ENCODE data around the gene NFE2L1.
A peak's percentile ranks its signal among the peaks of the same experiment; 100 is the strongest.
"Not testable (repeated sequence)": the region's sequence is repeated elsewhere in the genome, so short reads cannot be mapped to it uniquely, and the experiment has no call there.

NFE2L1 gene

GRCh38 chr17:48074322-48075081, 26.3 kb downstream of the NFE2L1 start:
- H3K4me1 ChIP-seq (ENCODE audit: insufficient read depth, low read length), result no peaks in the 10 kb centered on the region
- peaks cover 38% of the 10 kb centered on the region for H3K36me3 ChIP-seq (ENCODE audit: insufficient read depth, low read length)
- no peak overlapping the region for H3K27ac ChIP-seq (ENCODE audit: low read depth, low read length)

GRCh38 chr17:48077152-48077551, 29.0 kb downstream of the NFE2L1 start:
- not testable (repeated sequence) for H3K4me3 ChIP-seq (ENCODE audit: low read depth in 1 of 2, low read length in 2 of 2); H3K4me1 ChIP-seq (ENCODE audit: insufficient read depth, low read length); H3K27me3 ChIP-seq (ENCODE audit: control insufficient read depth in 1 of 2, insufficient read depth in 2 of 2, low read length in 2 of 2); H3K9me3 ChIP-seq (ENCODE audit: low read length); H3K27ac ChIP-seq (ENCODE audit: low read depth, low read length); H3K9ac ChIP-seq (ENCODE audit: low read length)
- peaks cover 21% of the 10 kb centered on the region for H3K36me3 ChIP-seq (ENCODE audit: insufficient read depth, low read length)

More at GRCh38 chr17:48074322-48075081, 26.3 kb downstream of the NFE2L1 start:
- no peak overlapping the region for H3K4me3 ChIP-seq (ENCODE audit: low read depth in 1 of 2, low read length in 2 of 2)
- no peaks in the 10 kb centered on the region for H3K27me3 ChIP-seq (ENCODE audit: control insufficient read depth in 1 of 2, insufficient read depth in 2 of 2, low read length in 2 of 2)
- H3K9ac ChIP-seq (ENCODE audit: low read length), result no peak overlapping the region
- no peaks in the 10 kb centered on the region for H3K9me3 ChIP-seq (ENCODE audit: low read length)

GRCh38 chr17:48081858-48082257, 33.7 kb downstream of the NFE2L1 start:
- no peak overlapping the region for H3K27ac ChIP-seq (ENCODE audit: low read depth, low read length)
- H3K4me3 ChIP-seq (ENCODE audit: low read depth in 1 of 2, low read length in 2 of 2), result no peak overlapping the region
- peaks cover 15% of the 10 kb centered on the region for H3K4me1 ChIP-seq (ENCODE audit: insufficient read depth, low read length)
- no peaks in the 10 kb centered on the region for H3K36me3 ChIP-seq (ENCODE audit: insufficient read depth, low read length)
- no peak overlapping the region for H3K9ac ChIP-seq (ENCODE audit: low read length)
- H3K27me3 ChIP-seq (ENCODE audit: control insufficient read depth in 1 of 2, insufficient read depth in 2 of 2, low read length in 2 of 2), result no peaks in the 10 kb centered on the region
- no peaks in the 10 kb centered on the region for H3K9me3 ChIP-seq (ENCODE audit: low read length)

GRCh38 chr17:48084932-48085331, 36.8 kb downstream of the NFE2L1 start:
- Histone ChIP-seq H3K36me3 (ENCODE audit: insufficient read depth, low read length) (no peaks in the 10 kb centered on the region), H3K4me3 (ENCODE audit: low read depth in 1 of 2, low read length in 2 of 2) (no peak overlapping the region), H3K27ac (ENCODE audit: low read depth, low read length) (no peak overlapping the region), H3K27me3 (ENCODE audit: control insufficient read depth in 1 of 2, insufficient read depth in 2 of 2, low read length in 2 of 2) (no peaks in the 10 kb centered on the region), H3K9ac (ENCODE audit: low read length) (no peak overlapping the region), H3K9me3 (ENCODE audit: low read length) (no peaks in the 10 kb centered on the region), H3K4me1 (ENCODE audit: insufficient read depth, low read length) (peaks cover 15% of the 10 kb centered on the region)

DNA sequence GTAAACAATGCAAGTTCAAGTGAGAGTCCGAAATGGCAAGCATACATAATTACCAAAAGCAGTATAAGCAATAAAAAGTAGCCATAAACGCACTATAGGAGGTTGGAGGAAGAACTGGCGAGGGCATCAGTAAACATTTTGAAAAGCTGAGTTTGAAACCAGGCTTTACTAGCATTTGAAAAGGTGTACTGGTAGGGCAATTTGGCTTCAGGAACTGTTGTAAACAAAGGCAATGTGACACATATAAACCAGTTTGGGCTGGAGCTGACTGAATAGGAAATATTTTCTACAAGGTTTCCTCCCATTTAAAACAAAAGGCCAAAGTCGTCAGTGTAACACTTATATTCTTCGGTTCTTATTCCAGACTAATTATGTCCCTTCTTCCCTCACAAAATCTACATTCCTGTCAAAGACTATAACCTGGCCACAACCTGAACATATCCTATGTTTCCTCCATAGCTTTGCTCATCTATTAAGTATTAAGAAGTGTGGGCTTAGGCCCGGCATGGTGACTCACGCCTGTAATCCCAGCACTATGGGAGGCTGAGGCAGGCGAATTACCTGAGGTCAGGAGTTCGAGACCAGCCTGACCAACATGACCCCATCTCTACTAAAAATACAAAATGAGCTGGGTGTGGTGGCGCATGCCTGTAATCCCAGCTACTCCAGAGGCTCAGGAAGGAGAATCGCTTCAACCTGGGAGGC, 45.3 kb downstream of the NFE2L1 start:
- peaks cover 3% of the 10 kb centered on the region for H3K36me3 ChIP-seq (ENCODE audit: insufficient read depth, low read length)
- H3K9me3 ChIP-seq (ENCODE audit: low read length), result no peaks in the 10 kb centered on the region
- no peaks in the 10 kb centered on the region for H3K27me3 ChIP-seq (ENCODE audit: control insufficient read depth in 1 of 2, insufficient read depth in 2 of 2, low read length in 2 of 2)
- H3K9ac ChIP-seq (ENCODE audit: low read length), result no peak overlapping the region
- no peak overlapping the region for H3K4me3 ChIP-seq (ENCODE audit: low read depth in 1 of 2, low read length in 2 of 2)
- no peaks in the 10 kb centered on the region for H3K4me1 ChIP-seq (ENCODE audit: insufficient read depth, low read length)
- H3K27ac ChIP-seq (ENCODE audit: low read depth, low read length), result no peak overlapping the region

- H3K4me3 ChIP-seq (ENCODE audit: low read depth in 1 of 2, low read length in 2 of 2), result no peak overlapping the region
- H3K9me3 ChIP-seq (ENCODE audit: low read length), result no peaks in the 10 kb centered on the region
- peaks cover 3% of the 10 kb centered on the region for H3K36me3 ChIP-seq (ENCODE audit: insufficient read depth, low read length)
- no peak overlapping the region for H3K9ac ChIP-seq (ENCODE audit: low read length)
- H3K27ac ChIP-seq (ENCODE audit: low read depth, low read length), result no peak overlapping the region
- peaks cover 13% of the 10 kb centered on the region for H3K4me1 ChIP-seq (ENCODE audit: insufficient read depth, low read length)
- H3K27me3 ChIP-seq (ENCODE audit: control insufficient read depth in 1 of 2, insufficient read depth in 2 of 2, low read length in 2 of 2), result no peaks in the 10 kb centered on the region
Measured at GRCh38 chr17:48095611-48096010, 47.5 kb downstream of the NFE2L1 start.

DNA sequence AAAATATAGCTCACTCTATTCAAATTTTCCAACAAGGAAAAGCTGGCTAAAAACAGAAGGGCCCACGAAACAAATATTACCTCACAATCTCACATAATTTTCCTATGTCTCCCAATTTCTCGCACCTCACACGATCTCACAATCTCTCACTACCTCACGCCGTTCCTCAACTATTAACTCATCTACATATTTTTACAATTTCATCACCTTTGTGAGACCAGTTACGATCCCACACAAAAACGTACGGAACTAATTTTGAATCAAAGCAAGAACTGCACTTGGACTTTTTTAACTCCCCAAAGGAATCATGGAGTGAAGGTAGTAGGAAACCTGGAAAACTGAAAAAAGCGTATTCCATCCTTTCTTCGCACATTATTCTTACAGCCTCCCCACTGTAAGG, 52.0 kb downstream of the NFE2L1 start:
- H3K9ac ChIP-seq (ENCODE audit: low read length), result peak overlapping the region; percentile 50
- peaks cover 13% of the 10 kb centered on the region for H3K4me1 ChIP-seq (ENCODE audit: insufficient read depth, low read length)
- H3K4me3 ChIP-seq (ENCODE audit: low read depth in 1 of 2, low read length in 2 of 2), result peak overlapping the region; percentile 79 to 97
- peak overlapping the region; percentile 86 for H3K27ac ChIP-seq (ENCODE audit: low read depth, low read length)
- H3K27me3 ChIP-seq (ENCODE audit: control insufficient read depth in 1 of 2, insufficient read depth in 2 of 2, low read length in 2 of 2), result no peaks in the 10 kb centered on the region
- H3K36me3 ChIP-seq (ENCODE audit: insufficient read depth, low read length), result no peaks in the 10 kb centered on the region
- no peaks in the 10 kb centered on the region for H3K9me3 ChIP-seq (ENCODE audit: low read length)

GRCh38 chr17:48100591-48101011, 52.4 kb downstream of the NFE2L1 start:
- H3K4me1 ChIP-seq (ENCODE audit: insufficient read depth, low read length), result peaks cover 13% of the 10 kb centered on the region
- H3K4me3 ChIP-seq (ENCODE audit: low read depth in 1 of 2, low read length in 2 of 2), result peak overlapping the region; percentile 79 to 97
- H3K27me3 ChIP-seq (ENCODE audit: control insufficient read depth in 1 of 2, insufficient read depth in 2 of 2, low read length in 2 of 2), result no peaks in the 10 kb centered on the region
- H3K9me3 ChIP-seq (ENCODE audit: low read length), result no peaks in the 10 kb centered on the region
- no peaks in the 10 kb centered on the region for H3K36me3 ChIP-seq (ENCODE audit: insufficient read depth, low read length)
- peak overlapping the region; percentile 86 for H3K27ac ChIP-seq (ENCODE audit: low read depth, low read length)
- peak overlapping the region; percentile 50 for H3K9ac ChIP-seq (ENCODE audit: low read length)

- Histone ChIP-seq H3K9me3 (ENCODE audit: low read length) (no peaks in the 10 kb centered on the region), H3K36me3 (ENCODE audit: insufficient read depth, low read length) (no peaks in the 10 kb centered on the region), H3K4me1 (ENCODE audit: insufficient read depth, low read length) (peaks cover 13% of the 10 kb centered on the region), H3K27me3 (ENCODE audit: control insufficient read depth in 1 of 2, insufficient read depth in 2 of 2, low read length in 2 of 2) (no peaks in the 10 kb centered on the region), H3K27ac (ENCODE audit: low read depth, low read length) (peak within 1 kb of the TSS; percentile 86), H3K9ac (ENCODE audit: low read length) (peak within 1 kb of the TSS; percentile 50), H3K4me3 (ENCODE audit: low read depth in 1 of 2, low read length in 2 of 2) (peak within 1 kb of the TSS; percentile 79 to 97)
Measured at GRCh38 chr17:48101012-48101720, 53.0 kb downstream of the NFE2L1 start, which contains the start of gene CBX1. TSS of gene CBX1 (minus strand) at chr17:48101478. CDS start at chr17:48077004, 24,474 bp downstream.

DNA sequence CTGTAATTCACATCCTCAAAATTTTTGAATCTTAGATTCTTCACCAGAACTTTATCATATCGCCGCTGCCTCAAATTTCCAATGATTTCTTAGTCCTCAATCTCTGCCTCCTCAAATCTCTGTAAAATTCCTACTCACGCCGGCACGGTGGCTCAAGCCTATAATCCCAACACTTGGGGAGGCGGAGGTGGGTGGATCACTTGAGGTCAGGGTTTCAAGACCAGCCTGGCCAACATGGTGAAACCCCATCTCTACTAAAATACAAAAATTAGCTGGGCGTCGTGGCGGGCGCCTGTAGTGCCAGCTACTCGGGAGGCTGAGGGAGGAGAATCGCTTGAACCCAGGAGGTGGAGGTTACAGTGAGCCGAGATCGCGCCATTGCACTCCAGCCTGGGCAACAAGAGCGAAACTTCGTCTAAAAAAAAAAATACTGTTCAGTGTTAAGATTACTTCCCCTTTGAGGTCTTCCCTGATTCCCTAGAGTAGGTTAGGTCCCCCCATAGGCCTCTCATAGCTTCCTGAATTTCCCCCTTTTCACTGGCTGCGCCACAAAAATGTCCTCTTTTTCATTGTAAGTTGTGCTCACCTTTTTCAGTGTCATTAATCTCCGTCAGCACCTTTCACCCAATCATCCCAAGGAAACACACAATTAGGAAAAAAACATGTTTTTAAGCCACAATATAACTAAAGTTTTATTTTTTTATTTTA, 54.0 kb downstream of the NFE2L1 start:
- Histone ChIP-seq H3K36me3 (ENCODE audit: insufficient read depth, low read length) (no peaks in the 10 kb centered on the region), H3K9ac (ENCODE audit: low read length) (no peak overlapping the region), H3K4me1 (ENCODE audit: insufficient read depth, low read length) (peaks cover 17% of the 10 kb centered on the region), H3K9me3 (ENCODE audit: low read length) (no peaks in the 10 kb centered on the region), H3K4me3 (ENCODE audit: low read depth in 1 of 2, low read length in 2 of 2) (no peak overlapping the region), H3K27ac (ENCODE audit: low read depth, low read length) (no peak overlapping the region), H3K27me3 (ENCODE audit: control insufficient read depth in 1 of 2, insufficient read depth in 2 of 2, low read length in 2 of 2) (no peaks in the 10 kb centered on the region)

Data from muscle layer of colon (tissue), 2 donors.